Activated CD4-positive, alpha-beta T cell treated with anti-CD3 and anti-CD28 coated beads, Interleukin-2, Interleukin-4, amounts not matched to agents 100 ng/mL and 50 ng/mL, durations not matched to agents 16 hours and 8 hours (primary cell): ENCODE results near the gene TREX2.
A peak's percentile ranks its signal among the peaks of the same experiment; 100 is the strongest.
"Not testable (repeated sequence)": the region's sequence is repeated elsewhere in the genome, so short reads cannot be mapped to it uniquely, and the experiment has no call there.

ENCODE experiments used
- DNase-seq: peaks from one replicate; pipeline ENCODE4 v3.0.0-alpha.2; 2020; ENCODE audit warnings: low spot score

The TREX2 gene

DNA sequence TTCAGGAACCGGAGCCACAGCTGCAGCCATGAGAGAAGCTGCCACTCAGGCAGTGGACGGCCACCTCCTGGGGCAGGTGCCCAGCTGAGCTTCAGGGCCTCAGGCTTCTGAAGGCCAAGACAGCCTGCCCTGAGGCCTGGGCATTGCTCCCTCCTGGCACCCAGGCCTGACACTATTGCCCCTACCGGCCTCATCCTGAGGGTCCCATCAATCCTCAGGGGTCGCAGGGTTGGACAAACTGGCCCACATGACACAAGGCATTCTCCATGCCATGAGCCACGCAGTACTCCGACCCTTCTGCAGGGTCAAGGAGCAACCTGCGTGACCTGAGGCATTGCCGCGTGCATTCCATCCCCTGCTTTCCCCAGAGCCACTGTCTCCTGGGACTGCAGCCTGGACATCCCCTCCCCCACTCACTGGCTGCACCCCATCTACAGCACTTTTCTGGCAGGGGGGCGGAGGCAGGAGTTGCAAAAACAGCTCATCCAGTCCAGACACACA is 37.6 kb downstream of the TREX2 start:
- DNase-seq, result no peak

DNA sequence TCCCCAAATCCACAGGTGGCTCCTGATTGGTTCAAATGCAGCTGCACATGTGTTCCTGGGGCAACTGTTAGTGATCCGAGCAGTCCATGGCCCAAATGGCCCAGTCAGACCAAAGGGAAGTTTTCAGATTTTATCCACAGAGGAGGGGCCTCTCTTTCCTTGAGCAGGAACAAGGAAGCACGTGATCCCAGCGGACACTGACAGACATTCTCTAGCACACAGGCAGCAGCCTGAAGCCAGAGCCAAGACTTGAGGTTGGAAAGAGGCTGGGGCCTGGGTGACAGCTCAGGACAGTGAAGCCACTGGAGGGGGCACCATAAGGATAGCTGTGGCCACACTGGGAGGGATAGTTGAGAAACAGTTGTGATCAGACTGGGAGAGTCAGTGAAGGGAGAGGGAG is 38.1 kb downstream of the TREX2 start:
- DNase-seq, result no peak

DNA sequence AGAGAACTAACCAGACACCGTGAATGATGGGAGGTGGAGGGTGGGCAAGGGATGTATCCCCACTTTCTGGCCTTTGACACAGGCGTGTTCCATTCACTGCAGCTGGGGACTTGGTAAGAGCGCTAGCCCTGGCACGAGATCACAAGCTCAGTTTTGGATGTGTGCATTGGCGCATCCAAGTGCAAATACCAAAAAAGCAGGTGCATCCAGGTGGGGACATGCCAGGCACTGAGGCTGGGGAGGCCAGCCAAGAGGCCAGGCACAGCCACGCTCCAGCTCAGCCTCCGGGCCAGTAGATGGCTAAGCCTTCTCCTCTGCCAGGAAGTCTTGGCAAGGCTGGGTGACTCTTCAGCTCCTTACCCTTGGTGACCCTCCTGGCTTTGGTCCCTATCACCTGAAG is 39.0 kb downstream of the TREX2 start:
- no peak for DNase-seq

DNA sequence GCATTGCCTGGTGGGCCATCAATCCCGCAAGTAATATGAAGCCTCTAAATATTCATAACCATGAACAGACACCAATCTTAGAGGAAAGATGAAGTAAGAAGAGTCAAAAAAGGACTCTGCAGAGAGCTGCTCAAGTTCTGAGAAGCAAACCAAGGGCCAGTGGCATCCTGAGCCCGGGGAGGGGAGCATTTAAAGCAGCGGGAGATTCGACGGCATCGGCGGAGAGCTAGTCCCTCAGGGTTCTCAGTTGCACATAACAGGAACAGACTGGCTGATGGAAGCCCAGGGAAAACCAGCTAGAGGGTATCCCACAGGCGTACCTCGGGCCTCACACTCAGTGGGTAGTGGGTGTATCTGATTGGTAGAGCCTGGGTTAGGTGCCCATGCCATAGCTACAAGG is 39.8 kb downstream of the TREX2 start:
- DNase-seq, result no peak

DNA sequence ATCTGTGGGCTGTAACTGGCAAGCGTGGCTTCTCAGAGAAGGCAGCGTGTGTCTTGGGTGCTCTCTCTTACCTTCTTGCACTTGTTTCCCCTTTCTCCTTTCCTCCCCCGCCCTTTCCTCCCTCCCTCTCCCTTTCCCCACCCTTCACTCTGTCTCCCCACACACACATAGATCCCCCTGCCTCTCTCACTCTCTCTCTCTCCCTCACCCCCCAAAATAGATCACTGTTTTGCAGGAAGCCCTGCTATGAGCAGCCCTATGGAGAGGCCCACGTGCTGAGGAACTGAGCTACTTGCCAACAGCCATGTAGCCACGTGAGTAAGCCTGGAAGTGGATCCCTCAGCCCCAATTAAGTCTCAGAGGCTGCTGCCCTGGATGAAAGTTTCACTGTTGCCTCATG is 40.4 kb downstream of the TREX2 start:
- no peak for DNase-seq

DNA sequence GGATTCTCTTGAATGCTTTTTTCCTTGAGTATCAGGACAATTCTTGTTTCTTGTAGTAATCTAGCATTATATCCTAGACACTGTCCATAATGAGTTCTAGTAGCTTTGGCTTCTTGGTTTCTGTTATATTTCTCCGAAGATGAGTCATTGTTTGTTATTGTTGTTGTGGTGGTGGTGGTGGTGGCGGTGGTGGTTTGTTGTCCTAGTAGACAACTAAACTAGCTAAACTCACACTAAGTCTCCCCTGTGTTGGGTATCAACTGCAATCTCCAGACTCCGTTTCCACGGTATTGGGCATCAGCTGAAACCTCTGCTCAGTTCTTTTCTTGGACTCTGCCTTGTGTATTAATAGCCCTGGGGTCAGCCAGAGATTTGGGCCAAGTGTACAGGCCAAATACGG is 41.5 kb downstream of the TREX2 start:
- DNase-seq, result not testable (repeated sequence)

DNA sequence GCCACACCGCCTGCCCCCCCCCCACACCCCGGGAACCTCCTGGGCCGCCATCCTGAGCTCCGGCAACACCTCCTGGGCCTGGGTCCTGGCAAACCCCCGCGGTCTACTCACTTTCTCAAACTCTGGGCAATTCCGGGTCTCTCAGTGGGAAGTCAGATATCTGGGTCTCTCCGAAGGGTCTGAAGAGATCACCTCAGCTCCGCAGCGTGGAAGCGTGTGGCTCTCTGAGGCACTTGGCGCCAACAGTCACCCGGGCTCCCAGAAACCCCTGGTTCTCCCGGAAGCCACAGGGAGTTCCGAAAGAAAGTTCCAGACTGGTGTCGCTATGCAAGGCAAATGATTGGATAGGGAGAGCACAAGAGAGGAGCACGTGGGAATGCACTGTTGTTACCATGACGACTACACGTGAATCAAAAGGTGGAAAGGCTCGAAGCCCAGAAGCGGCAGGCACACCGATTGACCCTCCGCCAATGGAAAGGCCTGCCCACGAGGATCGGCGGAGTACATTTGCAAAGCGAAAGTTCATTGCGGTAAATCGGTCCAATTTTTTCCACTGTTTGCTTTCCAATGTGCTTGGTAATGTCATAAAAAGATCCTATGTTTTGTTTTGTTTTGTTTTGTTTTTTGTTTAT is 44.6 kb downstream of the TREX2 start, which contains the start of gene PNMA6E:
TSS of gene PNMA6E (minus strand) at position 218 of the 632 bp plus-strand sequence. CDS start 2,501 bp downstream, outside the sequence.
- DNase-seq, result no peak

DNA sequence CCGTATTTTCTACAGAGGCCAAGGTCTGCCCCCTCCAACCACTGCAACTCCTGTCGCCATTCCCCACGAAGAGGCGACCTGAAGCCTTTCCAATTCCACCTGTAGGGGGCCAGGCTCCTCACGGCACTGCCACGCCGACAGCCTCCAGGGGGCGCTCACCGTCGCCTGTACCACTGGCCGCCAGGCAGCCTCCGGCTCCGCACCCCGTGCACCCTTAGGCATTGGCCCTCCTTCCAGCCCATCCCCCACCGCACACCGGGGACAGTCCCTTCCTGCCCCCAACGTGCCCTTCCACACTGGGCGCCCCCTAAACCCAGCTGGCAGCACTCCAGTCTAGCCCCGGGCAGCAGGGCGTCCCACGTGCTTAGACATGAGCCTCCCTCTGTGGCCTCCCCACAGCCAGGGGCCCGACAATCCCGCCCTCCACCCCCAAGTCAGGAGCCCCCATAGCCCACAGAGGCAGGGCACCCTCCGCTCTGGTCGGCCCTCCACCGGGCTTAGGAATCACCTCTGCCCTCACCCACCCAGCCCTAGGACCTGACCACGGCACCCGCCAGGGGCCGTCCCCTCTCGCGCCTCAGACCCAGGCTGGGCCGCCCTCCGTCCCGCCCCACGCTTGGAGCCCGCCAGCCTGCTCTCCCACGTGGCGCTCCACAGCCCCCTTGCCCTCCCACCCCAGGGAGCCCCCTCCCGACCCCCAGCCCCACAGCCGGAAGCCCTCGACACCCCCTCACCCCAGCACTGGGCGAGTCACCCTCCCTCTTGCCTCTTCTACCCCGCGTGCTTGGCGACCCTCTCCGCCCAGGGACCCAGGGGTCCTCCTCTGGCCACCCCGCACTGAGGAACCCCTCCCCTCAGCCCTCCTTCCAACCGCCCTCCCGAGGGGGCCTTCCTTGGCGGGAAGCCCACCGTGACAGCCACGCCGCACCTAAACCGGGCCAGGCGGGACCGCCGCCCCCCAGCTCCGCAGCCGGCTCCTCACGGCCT is 45.4 kb downstream of the TREX2 start:
- DNase-seq, result peak; percentile 63

DNA sequence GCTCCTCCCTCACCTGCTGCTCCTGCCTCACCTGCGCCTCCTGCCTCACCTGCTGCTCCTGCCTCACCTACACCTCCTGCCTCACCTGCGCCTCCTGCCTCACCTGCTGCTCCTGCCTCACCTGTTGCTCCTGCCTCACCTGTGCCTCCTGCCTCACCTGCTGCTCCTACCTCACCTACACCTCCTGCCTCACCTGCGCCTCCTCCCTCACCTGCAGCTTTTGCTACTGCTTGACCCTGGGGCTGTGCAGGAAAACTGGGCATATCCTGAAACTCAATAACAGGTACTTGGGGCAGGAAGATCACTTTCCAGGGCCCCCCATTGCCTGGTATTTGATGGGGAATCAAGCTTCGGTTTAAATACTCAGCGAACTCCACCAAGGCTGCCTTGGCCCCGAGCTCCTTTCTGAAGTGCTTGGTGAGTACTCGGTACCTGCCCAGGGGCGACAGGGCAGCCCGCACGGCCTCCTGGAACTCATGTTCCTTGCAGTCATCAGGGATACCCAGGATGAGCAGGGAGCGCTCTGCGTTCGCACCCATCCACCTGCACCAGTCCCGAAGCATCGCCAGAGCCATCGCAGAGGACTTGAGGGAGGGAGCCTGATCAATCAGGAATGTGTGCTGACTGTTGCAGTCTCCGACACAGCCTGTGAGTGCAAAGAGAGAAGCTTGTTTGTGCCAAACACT is 47.4 kb downstream of the TREX2 start:
- DNase-seq, result no peak

DNA sequence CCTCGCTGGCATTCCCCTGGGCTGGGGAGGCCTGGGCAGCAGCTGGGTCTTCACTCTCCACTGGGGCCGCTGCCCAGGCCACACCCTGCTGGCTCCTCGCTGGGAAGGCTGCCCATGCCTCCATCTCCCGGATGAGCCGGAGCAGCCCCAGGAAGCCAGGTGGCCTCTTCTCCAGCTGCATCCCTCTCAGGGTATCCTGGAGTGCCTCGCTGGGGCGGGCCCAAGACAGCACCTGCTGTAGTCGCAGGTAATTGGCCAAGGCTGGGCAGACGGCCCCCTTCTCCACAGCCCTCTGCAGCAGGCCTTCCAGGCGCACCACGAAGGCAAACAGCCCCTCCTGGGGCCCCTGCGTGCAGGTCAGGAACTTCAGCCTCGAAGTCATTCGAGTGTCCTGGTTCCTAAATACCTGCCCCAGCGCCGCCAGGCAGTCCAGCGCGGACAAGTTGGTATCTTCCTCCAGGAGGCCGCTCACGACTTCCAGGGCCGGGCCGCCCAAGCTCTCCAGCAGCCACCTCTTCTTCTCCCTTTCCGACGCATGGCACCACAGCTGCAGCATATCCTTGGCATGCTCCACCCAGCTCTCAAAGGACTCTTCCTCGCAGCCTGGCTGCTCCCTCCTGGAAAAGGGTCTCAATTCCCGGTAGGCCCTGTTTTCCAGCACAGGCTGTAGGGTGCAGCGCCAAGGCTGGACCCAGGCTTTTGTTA is 48.4 kb downstream of the TREX2 start:
- no peak for DNase-seq

DNA sequence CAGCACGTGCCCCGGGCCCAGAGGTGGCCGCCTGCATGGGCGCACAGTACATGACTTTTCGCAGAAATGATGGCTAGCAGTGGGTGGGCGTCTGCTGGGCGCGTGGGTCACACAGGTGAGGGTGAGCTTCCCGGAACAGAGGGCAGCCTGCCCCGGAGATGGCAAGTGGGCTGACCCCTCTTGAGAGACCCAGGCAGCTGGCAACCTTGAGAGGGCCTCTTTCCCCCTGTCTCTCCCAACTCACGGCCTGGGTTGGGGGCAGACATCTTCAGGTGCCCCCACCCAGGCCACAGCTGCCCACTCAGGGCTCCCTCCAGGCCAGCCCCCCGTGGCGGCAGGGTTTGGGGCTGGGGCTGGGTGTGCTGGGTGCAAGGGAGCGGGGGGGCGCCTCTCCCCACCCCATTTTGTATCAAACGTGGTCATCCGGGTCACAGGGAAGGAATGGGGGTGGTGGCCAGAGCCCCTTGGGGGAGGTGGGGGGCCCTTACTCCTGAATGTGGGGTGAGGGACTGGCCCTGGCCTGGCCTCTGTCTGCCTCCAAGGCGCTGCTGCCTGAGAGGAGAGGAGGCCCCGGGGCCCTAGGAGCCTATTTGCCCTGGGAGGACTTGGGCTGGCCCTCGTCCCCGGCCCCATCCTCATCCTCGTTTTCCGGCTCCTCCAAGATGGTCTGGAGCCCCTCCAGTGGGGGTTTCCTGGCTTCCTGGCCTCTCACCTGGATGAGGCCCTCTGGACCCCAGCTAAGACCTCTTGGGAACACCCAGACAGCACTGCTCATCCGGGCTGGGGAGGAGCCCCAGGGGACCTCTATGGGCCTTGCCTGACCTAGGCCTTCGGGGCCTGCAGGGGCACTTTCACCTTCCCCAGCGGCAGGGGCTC is 49.3 kb downstream of the TREX2 start:
- DNase-seq, result no peak

DNA sequence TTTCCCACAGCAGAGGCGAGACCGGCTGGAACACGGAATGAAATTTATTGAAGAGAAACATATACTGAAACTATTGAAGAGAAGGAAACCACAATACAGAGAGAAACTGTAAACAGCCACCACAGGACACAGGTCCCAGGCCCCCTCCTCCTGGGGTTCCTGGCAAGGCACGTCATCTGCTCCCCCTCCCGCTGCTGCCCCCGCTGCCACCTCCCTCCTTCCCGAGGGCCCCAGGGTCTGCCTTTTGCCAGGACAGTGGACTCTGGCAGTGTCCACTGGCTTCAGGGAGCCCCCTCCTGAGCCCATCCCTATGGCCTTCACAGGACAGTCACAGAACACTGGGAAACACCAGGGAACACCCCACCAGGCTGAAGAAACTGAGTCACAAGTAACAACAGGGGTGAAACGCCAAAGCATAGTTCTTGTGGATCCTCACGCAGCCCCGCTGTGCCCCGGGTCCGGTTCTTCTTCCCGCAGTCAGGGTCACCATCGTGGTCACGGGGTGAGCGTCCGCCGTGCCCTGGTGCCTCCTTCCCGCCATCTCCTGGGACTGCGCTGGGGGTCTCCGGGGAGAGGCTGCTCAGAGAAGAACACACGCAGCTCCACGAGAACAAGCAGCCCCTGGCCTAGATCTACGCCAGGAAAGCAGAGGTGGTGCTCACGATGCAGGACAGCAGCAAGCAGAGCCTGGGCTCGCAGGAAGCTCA is 50.1 kb downstream of the TREX2 start:
- no peak for DNase-seq

DNA sequence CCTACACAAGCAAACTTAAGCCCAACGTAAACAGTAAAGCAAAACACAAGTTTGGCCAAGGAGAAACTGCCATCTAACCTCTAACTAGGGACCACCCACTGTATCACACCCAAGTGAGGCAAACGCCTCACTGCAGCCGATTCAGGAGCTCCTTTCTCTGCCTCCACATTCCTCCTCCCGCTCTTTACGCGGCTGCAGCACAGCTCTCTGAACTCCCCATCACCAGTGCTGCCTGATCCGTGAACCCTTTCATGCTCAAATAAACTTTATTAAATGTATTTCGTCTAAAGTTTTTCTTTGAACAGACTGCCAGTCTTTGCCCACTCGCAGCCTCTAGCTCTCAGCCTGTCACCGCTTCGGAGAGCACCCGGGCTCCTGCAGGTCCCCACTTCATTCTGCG is 51.2 kb downstream of the TREX2 start:
- no peak for DNase-seq
